Natural killer cell (primary cell): ENCODE measurements around the gene TACC2. TPM values are rescaled to one million over a fixed set of nuclear protein-coding genes. Genes with fewer than 3 reads are reported as not detected.

Experiments
- ATAC-seq, 3 donors: fragments of 150-1000 bp in 2 of 3; fragments of 200-7000 bp in 1 of 3; cut with Tn5 transposase; 1 replicate in 1 of 3; 2 replicates in 2 of 3; pipeline ENCODE4 v1.10.0; 2021; ENCODE audit warnings: mild to moderate bottlenecking in 2 of 3, moderate library complexity in 2 of 3
- DNase-seq, 2 donors: peaks; one replicate each; pipeline versions ENCODE4 v3.0.0 to v3.0.0-alpha.2; 2013 to 2021; ENCODE audit warnings: mixed read lengths in 1 of 2
- H3K27ac ChIP-seq: one replicate; pipeline ENCODE4 v1.5.1; 2013; ENCODE audit warnings: mild to moderate bottlenecking, low read length
- H3K27me3 ChIP-seq: one replicate; pipeline ENCODE4 v1.6.1; 2013; ENCODE audit warnings: low read length; ENCODE audit not compliant: control insufficient read depth, insufficient read depth
- H3K36me3 ChIP-seq: one replicate; pipeline ENCODE4 v1.6.1; 2013; ENCODE audit warnings: low read length; ENCODE audit not compliant: control insufficient read depth, insufficient read depth
- H3K4me1 ChIP-seq: one replicate; pipeline ENCODE4 v1.6.1; 2013; ENCODE audit warnings: low read length; ENCODE audit not compliant: control insufficient read depth, insufficient read depth
- H3K4me3 ChIP-seq: one replicate; pipeline ENCODE4 v1.5.1; 2013; ENCODE audit warnings: low read length
- H3K9me3 ChIP-seq: one replicate; pipeline ENCODE4 v1.6.1; 2013; ENCODE audit warnings: low read length; ENCODE audit not compliant: control insufficient read depth, insufficient read depth
- H3K27ac Mint-ChIP-seq, 2 donors: one replicate each; pipeline ENCODE4 v1.8.0; 2022; ENCODE audit warnings: mild to moderate bottlenecking in 2 of 2, mixed read lengths in 2 of 2, moderate library complexity in 1 of 2
- H3K27me3 Mint-ChIP-seq, 2 donors: one replicate each; pipeline ENCODE4 v1.8.0; 2022; ENCODE audit warnings: low read depth in 2 of 2, mixed read lengths in 2 of 2
- H3K36me3 Mint-ChIP-seq: one replicate; pipeline ENCODE4 v1.8.0; 2022; ENCODE audit warnings: mixed read lengths
- H3K4me1 Mint-ChIP-seq, 2 donors: one replicate each; pipeline ENCODE4 v1.8.0; 2022; ENCODE audit warnings: mixed read lengths in 2 of 2
- H3K4me3 Mint-ChIP-seq: one replicate; pipeline ENCODE4 v1.8.0; 2022; ENCODE audit warnings: mild to moderate bottlenecking, moderate library complexity, mixed read lengths
- H3K9me3 Mint-ChIP-seq, 2 donors: one replicate each; pipeline ENCODE4 v1.8.0; 2022; ENCODE audit warnings: mixed read lengths in 2 of 2
- CTCF ChIP-seq: fragments of 200-600 bp; IDR thresholded peaks from one replicate; pipeline ENCODE4 v1.8.0; 2022; ENCODE audit warnings: antibody characterized with exemption
- WGBS: methylation state at CpG from one replicate; pipeline ENCODE4 v1.1.7; 2013; ENCODE audit warnings: missing lambda C conversion rate; ENCODE audit not compliant: insufficient coverage; 5-methylcytosine and 5-hydroxymethylcytosine counted together
- intact Hi-C: fragments of 100-400 bp; cut with micrococcal nuclease; formaldehyde crosslinking; loops from one replicate; pipeline ENCODE4 v1.14.2; 2022
- total RNA-seq, 4 donors: library from RNA; stranded (reverse); fragments of 120-200 nt in 1 of 4; gene quantifications; one replicate each; pipeline versions ENCODE4 v1.2.3 to v1.2.4, GENCODE V29; 2013 to 2022

The TACC2 gene
- total RNA-seq, 3 donors from 2014 or later (not counting 1 experiment from before 2014, with no cell fraction given): not detected

- no peaks in the 10 kb centered on the region for H3K9me3 Mint-ChIP-seq
- intact Hi-C loops: no loop called here
- ATAC-seq (no peak), DNase-seq (no peak)
- no peaks in the 10 kb centered on the region for H3K36me3 Mint-ChIP-seq
- no peak overlapping the region for H3K27ac Mint-ChIP-seq
- TF ChIP-seq CTCF: no peak
- Histone ChIP-seq H3K4me1 (no peaks in the 10 kb centered on the region), H3K27me3 (no peaks in the 10 kb centered on the region), H3K36me3 (no peaks in the 10 kb centered on the region), H3K9me3 (no peaks in the 10 kb centered on the region), H3K4me3 (no peak overlapping the region), H3K27ac (no peak overlapping the region)
- H3K4me3 Mint-ChIP-seq: no peak overlapping the region
- peaks cover 0 to 16% of the 10 kb centered on the region in 2 donors for H3K27me3 Mint-ChIP-seq
- no peaks in the 10 kb centered on the region for H3K4me1 Mint-ChIP-seq
- 78% methylated on average over 3 of the region's 3 CpGs for WGBS
Measured at GRCh38 chr10:122232769-122233168, 243.8 kb downstream of the TACC2 start.

GRCh38 chr10:122233857-122234348, 244.9 kb downstream of the TACC2 start:
- H3K4me1 ChIP-seq: no peaks in the 10 kb centered on the region
- no peak overlapping the region for H3K27ac ChIP-seq
- intact Hi-C loops: no loop called here
- DNase-seq: no peak
- H3K9me3 Mint-ChIP-seq: no peaks in the 10 kb centered on the region
- peaks cover 0 to 19% of the 10 kb centered on the region in 2 donors for H3K27me3 Mint-ChIP-seq
- TF ChIP-seq CTCF: no peak
- WGBS: 87% methylated on average over 11 of the region's 11 CpGs
- no peaks in the 10 kb centered on the region for H3K36me3 Mint-ChIP-seq
- no peaks in the 10 kb centered on the region for H3K9me3 ChIP-seq
- no peaks in the 10 kb centered on the region for H3K4me1 Mint-ChIP-seq
- H3K27ac Mint-ChIP-seq: no peak overlapping the region
- H3K4me3 Mint-ChIP-seq: no peak overlapping the region
- no peak overlapping the region for H3K4me3 ChIP-seq
- no peak for ATAC-seq
- H3K36me3 ChIP-seq: no peaks in the 10 kb centered on the region
- H3K27me3 ChIP-seq: no peaks in the 10 kb centered on the region

- intact Hi-C loops: no loop called here
- H3K9me3 Mint-ChIP-seq: no peaks in the 10 kb centered on the region
- Histone ChIP-seq H3K27me3 (no peaks in the 10 kb centered on the region), H3K4me1 (no peaks in the 10 kb centered on the region), H3K4me3 (no peak overlapping the region), H3K36me3 (no peaks in the 10 kb centered on the region), H3K9me3 (no peaks in the 10 kb centered on the region), H3K27ac (no peak overlapping the region)
- no peak for TF ChIP-seq CTCF
- DNase-seq: no peak
- 71% methylated on average over 2 of the region's 2 CpGs for WGBS
- H3K27ac Mint-ChIP-seq: no peak overlapping the region
- no peaks in the 10 kb centered on the region for H3K36me3 Mint-ChIP-seq
- H3K4me1 Mint-ChIP-seq: no peaks in the 10 kb centered on the region
- no peak for ATAC-seq
- H3K4me3 Mint-ChIP-seq: no peak overlapping the region
- H3K27me3 Mint-ChIP-seq: peaks cover 0 to 18% of the 10 kb centered on the region in 2 donors
Measured at GRCh38 chr10:122234416-122234815, 245.5 kb downstream of the TACC2 start.

GRCh38 chr10:122236690-122237306, 247.8 kb downstream of the TACC2 start:
- H3K27me3 Mint-ChIP-seq: peaks cover 0 to 7% of the 10 kb centered on the region in 2 donors
- Histone ChIP-seq H3K36me3 (no peaks in the 10 kb centered on the region), H3K4me1 (no peaks in the 10 kb centered on the region), H3K9me3 (no peaks in the 10 kb centered on the region), H3K4me3 (no peak overlapping the region), H3K27ac (no peak overlapping the region), H3K27me3 (no peaks in the 10 kb centered on the region)
- intact Hi-C loops: no loop called here
- no peak for TF ChIP-seq CTCF
- ATAC-seq: no peak
- no peak overlapping the region for H3K4me3 Mint-ChIP-seq
- H3K9me3 Mint-ChIP-seq: no peaks in the 10 kb centered on the region
- no peak overlapping the region for H3K27ac Mint-ChIP-seq
- no peak for DNase-seq
- H3K36me3 Mint-ChIP-seq: no peaks in the 10 kb centered on the region
- H3K4me1 Mint-ChIP-seq: no peaks in the 10 kb centered on the region
- WGBS: 92% methylated on average over 5 of the region's 5 CpGs
